Natural killer cell (primary cell): Measurements from ENCODE around the gene FAM219B. TPM values are rescaled to one million over a fixed set of nuclear protein-coding genes. Genes with fewer than 3 reads are reported as not detected.
"Not testable (repeated sequence)": the region's sequence is repeated elsewhere in the genome, so short reads cannot be mapped to it uniquely, and the experiment has no call there.

ENCODE experiments used
- ATAC-seq, 3 donors: fragments of 150-1000 bp in 2 of 3; fragments of 200-7000 bp in 1 of 3; cut with Tn5 transposase; 1 replicate in 1 of 3; 2 replicates in 2 of 3; pipeline ENCODE4 v1.10.0; 2021; ENCODE audit warnings: mild to moderate bottlenecking in 2 of 3, moderate library complexity in 2 of 3
- DNase-seq, 2 donors: peaks; one replicate each; pipeline versions ENCODE4 v3.0.0 to v3.0.0-alpha.2; 2013 to 2021; ENCODE audit warnings: mixed read lengths in 1 of 2
- H3K27ac ChIP-seq: one replicate; pipeline ENCODE4 v1.5.1; 2013; ENCODE audit warnings: mild to moderate bottlenecking, low read length
- H3K27me3 ChIP-seq: one replicate; pipeline ENCODE4 v1.6.1; 2013; ENCODE audit warnings: low read length; ENCODE audit not compliant: control insufficient read depth, insufficient read depth
- H3K36me3 ChIP-seq: one replicate; pipeline ENCODE4 v1.6.1; 2013; ENCODE audit warnings: low read length; ENCODE audit not compliant: control insufficient read depth, insufficient read depth
- H3K4me1 ChIP-seq: one replicate; pipeline ENCODE4 v1.6.1; 2013; ENCODE audit warnings: low read length; ENCODE audit not compliant: control insufficient read depth, insufficient read depth
- H3K4me3 ChIP-seq: one replicate; pipeline ENCODE4 v1.5.1; 2013; ENCODE audit warnings: low read length
- H3K9me3 ChIP-seq: one replicate; pipeline ENCODE4 v1.6.1; 2013; ENCODE audit warnings: low read length; ENCODE audit not compliant: control insufficient read depth, insufficient read depth
- H3K27ac Mint-ChIP-seq, 2 donors: one replicate each; pipeline ENCODE4 v1.8.0; 2022; ENCODE audit warnings: mild to moderate bottlenecking in 2 of 2, mixed read lengths in 2 of 2, moderate library complexity in 1 of 2
- H3K27me3 Mint-ChIP-seq, 2 donors: one replicate each; pipeline ENCODE4 v1.8.0; 2022; ENCODE audit warnings: low read depth in 2 of 2, mixed read lengths in 2 of 2
- H3K36me3 Mint-ChIP-seq: one replicate; pipeline ENCODE4 v1.8.0; 2022; ENCODE audit warnings: mixed read lengths
- H3K4me1 Mint-ChIP-seq, 2 donors: one replicate each; pipeline ENCODE4 v1.8.0; 2022; ENCODE audit warnings: mixed read lengths in 2 of 2
- H3K4me3 Mint-ChIP-seq: one replicate; pipeline ENCODE4 v1.8.0; 2022; ENCODE audit warnings: mild to moderate bottlenecking, moderate library complexity, mixed read lengths
- H3K9me3 Mint-ChIP-seq, 2 donors: one replicate each; pipeline ENCODE4 v1.8.0; 2022; ENCODE audit warnings: mixed read lengths in 2 of 2
- WGBS: methylation state at CpG from one replicate; pipeline ENCODE4 v1.1.7; 2013; ENCODE audit warnings: missing lambda C conversion rate; ENCODE audit not compliant: insufficient coverage; 5-methylcytosine and 5-hydroxymethylcytosine counted together
- intact Hi-C: fragments of 100-400 bp; cut with micrococcal nuclease; formaldehyde crosslinking; loops from one replicate; pipeline ENCODE4 v1.14.2; 2022
- total RNA-seq, 4 donors: library from RNA; stranded (reverse); fragments of 120-200 nt in 1 of 4; gene quantifications; one replicate each; pipeline versions ENCODE4 v1.2.3 to v1.2.4, GENCODE V29; 2013 to 2022
- TF ChIP-seq, protein P1 (sequence below): fragments of 200-600 bp; IDR thresholded peaks from one replicate; pipeline ENCODE4 v1.8.0; 2022; ENCODE audit warnings: antibody characterized with exemption

Gene FAM219B
- total RNA-seq, 3 donors from 2014 or later (not counting 1 experiment from before 2014, with no cell fraction given): 63.5 to 107 (median 69.0) TPM

DNA sequence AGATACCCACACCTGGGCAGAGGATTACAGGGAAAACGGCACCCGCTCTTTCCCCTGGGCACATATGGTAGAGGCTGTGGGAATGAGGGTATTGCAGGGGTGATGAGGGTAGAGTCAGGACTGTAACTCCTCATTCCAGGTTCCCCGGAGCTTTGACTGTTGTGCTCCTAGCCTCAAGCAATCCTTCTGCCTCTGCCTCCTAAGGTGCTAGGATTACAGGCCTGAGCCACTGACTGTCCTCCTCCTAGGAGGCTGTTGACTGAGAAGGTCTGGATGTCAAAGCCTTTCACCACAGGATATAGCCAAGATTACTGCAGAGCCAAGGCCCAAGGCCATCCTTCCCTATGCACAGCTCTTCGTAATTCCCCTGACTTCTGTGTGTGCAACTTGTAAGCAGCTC lies 17.9 kb downstream of the FAM219B start:
- ATAC-seq (no peak), DNase-seq (no peak)
- Histone ChIP-seq H3K36me3 (no peaks in the 10 kb centered on the region), H3K4me3 (no peak overlapping the region), H3K27ac (no peak overlapping the region), H3K4me1 (peaks cover 33% of the 10 kb centered on the region), H3K27me3 (no peaks in the 10 kb centered on the region), H3K9me3 (no peaks in the 10 kb centered on the region)
- H3K27ac Mint-ChIP-seq: no peak overlapping the region
- peak overlapping the region; percentile 86 for H3K4me3 Mint-ChIP-seq
- no peaks in the 10 kb centered on the region for H3K27me3 Mint-ChIP-seq
- H3K36me3 Mint-ChIP-seq: no peaks in the 10 kb centered on the region
- WGBS: 100% methylated on average over 4 of the region's 4 CpGs
- intact Hi-C loops: loop anchor here (1.0 kb wide), 1 partner anchor 15 kb away; the partner anchor contains the start of gene SCAMP2
- no peaks in the 10 kb centered on the region for H3K9me3 Mint-ChIP-seq
- TF ChIP-seq, protein P1, sequence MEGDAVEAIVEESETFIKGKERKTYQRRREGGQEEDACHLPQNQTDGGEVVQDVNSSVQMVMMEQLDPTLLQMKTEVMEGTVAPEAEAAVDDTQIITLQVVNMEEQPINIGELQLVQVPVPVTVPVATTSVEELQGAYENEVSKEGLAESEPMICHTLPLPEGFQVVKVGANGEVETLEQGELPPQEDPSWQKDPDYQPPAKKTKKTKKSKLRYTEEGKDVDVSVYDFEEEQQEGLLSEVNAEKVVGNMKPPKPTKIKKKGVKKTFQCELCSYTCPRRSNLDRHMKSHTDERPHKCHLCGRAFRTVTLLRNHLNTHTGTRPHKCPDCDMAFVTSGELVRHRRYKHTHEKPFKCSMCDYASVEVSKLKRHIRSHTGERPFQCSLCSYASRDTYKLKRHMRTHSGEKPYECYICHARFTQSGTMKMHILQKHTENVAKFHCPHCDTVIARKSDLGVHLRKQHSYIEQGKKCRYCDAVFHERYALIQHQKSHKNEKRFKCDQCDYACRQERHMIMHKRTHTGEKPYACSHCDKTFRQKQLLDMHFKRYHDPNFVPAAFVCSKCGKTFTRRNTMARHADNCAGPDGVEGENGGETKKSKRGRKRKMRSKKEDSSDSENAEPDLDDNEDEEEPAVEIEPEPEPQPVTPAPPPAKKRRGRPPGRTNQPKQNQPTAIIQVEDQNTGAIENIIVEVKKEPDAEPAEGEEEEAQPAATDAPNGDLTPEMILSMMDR: no peak
- peaks cover 24 to 32% of the 10 kb centered on the region in 2 donors for H3K4me1 Mint-ChIP-seq

DNA sequence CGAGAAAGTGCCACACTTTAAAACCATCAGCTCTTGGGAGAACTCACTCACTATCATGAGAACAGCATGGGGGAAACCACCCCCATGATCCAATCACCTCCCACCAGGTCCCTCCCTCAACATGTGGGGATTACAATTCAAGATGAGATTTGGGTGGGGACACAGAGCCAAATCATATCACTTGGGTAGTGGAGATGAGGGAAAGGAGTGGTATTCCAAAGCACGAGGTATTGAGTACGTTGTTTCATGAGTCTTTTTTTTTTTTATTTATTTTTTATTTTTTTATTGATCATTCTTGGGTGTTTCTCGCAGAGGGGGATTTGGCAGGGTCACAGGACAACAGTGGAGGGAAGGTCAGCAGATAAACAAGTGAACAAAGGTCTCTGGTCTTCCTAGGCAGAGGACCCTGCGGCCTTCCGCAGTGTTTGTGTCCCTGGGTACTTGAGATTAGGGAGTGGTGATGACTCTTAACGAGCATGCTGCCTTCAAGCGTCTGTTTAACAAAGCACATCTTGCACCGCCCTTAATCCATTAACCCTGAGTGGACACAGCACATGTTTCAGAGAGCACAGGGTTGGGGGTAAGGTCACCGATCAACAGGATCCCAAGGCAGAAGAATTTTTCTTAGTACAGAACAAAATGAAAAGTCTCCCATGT lies 19.0 kb downstream of the FAM219B start:
- H3K27ac Mint-ChIP-seq, ATAC-seq, H3K4me3 Mint-ChIP-seq, H3K9me3 Mint-ChIP-seq, H3K36me3 ChIP-seq, H3K27ac ChIP-seq, DNase-seq, H3K9me3 ChIP-seq, intact Hi-C loops, H3K36me3 Mint-ChIP-seq, H3K4me3 ChIP-seq, H3K27me3 ChIP-seq, H3K27me3 Mint-ChIP-seq: not testable (repeated sequence)
- H3K4me1 Mint-ChIP-seq: peaks cover 13 to 22% of the 10 kb centered on the region in 2 donors
- H3K4me1 ChIP-seq: peaks cover 23% of the 10 kb centered on the region
- 100% methylated on average over 1 of the region's 10 CpGs for WGBS

DNA sequence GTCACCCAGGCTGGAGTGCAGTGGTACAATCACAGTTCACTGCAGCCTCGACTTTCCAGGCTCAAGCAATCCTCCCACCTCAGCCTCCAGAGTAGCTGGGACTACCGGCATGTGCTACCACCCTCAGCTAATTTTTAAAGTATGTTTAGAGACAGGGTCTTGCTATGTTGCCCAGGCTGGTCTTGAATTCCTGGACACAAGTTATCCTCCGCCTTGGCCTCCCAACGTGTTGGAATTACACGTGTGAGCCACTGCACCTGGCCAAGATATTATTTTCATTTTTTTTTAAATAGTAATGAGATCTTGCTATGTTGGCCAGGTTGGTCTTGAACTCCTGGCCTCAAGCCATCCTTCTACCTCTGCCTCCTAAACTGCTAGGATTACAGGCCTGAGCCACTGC lies 21.2 kb downstream of the FAM219B start:
- Mint-ChIP-seq H3K4me3 (no peak overlapping the region), H3K4me1 (peaks cover 13 to 16% of the 10 kb centered on the region in 2 donors), H3K9me3 (no peaks in the 10 kb centered on the region), H3K27ac (no peak overlapping the region), H3K27me3 (no peaks in the 10 kb centered on the region), H3K36me3 (no peaks in the 10 kb centered on the region)
- intact Hi-C loops: no loop called here
- peaks cover 15% of the 10 kb centered on the region for H3K4me1 ChIP-seq
- H3K36me3 ChIP-seq: no peaks in the 10 kb centered on the region
- ATAC-seq: no peak
- WGBS: 96% methylated on average over 5 of the region's 5 CpGs
- no peak overlapping the region for H3K27ac ChIP-seq
- H3K9me3 ChIP-seq: no peaks in the 10 kb centered on the region
- H3K4me3 ChIP-seq: no peak overlapping the region
- H3K27me3 ChIP-seq: no peaks in the 10 kb centered on the region
- TF ChIP-seq, protein P1: no peak
- DNase-seq: no peak

DNA sequence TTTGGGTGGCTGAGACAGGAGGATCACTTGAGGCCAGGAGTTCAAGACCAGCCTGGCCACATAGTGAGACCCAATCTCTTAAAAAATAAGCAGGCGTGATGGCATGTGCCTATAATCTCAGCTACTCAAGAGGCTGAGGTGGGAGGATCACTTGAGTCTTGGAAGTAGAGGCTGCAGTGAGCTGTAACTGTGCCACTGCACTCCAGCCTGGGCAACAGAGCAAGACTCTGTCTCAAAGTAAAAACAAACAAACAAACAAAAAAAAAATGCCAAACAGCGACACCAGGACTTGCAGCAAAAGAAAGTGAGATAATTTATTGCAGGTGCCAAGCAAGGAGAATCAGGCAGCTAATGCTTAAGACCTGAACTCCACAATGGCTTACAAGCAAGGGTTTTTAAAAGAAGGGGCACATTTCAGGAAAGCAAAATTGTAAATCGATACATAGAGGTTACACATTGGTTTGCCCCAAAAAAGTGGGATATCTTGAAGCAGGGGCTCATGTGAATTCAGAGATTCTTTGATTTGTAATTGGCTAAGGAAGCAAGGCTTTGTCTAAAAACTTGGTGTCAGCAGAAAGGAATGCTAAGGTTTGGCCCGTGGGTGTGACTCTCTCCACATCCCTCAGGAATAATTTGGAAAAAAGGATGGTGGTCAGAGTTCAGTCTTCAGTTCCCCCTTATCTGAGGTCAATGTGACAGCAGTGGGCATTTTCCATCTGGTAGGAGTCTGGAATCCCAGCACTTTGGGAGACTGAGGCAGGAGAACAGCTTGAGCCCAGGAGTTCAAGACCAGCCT lies 22.0 kb downstream of the FAM219B start:
- peaks cover 8% of the 10 kb centered on the region for H3K4me1 ChIP-seq
- Mint-ChIP-seq H3K4me1 (peaks cover 7 to 8% of the 10 kb centered on the region in 2 donors), H3K27ac (no peak overlapping the region)

More for the DNA sequence above, 22.0 kb downstream of the FAM219B start:
- H3K27me3 Mint-ChIP-seq: no peaks in the 10 kb centered on the region
- no peaks in the 10 kb centered on the region for H3K36me3 Mint-ChIP-seq
- intact Hi-C loops: no loop called here
- H3K9me3 Mint-ChIP-seq: no peaks in the 10 kb centered on the region
- H3K4me3 ChIP-seq: no peak overlapping the region
- H3K27me3 ChIP-seq: no peaks in the 10 kb centered on the region
- TF ChIP-seq, protein P1: no peak
- H3K4me3 Mint-ChIP-seq: no peak overlapping the region
- ATAC-seq: no peak
- H3K36me3 ChIP-seq: no peaks in the 10 kb centered on the region
- H3K9me3 ChIP-seq: no peaks in the 10 kb centered on the region
- no peak for DNase-seq
- WGBS: 96% methylated on average over 4 of the region's 4 CpGs
- H3K27ac ChIP-seq: no peak overlapping the region
